NCI-H2196 treated with DMSO at 0.1 percent for 48 hours (cell line): Measurements from ENCODE around the gene DCTN4.
A peak's percentile ranks its signal among the peaks of the same experiment; 100 is the strongest.
"Not testable (repeated sequence)": the region's sequence is repeated elsewhere in the genome, so short reads cannot be mapped to it uniquely, and the experiment has no call there.

Experiments used
- DNase-seq: peaks from one replicate; lab custom pipeline; 2025; ENCODE audit not compliant: unreplicated experiment; lab: John Stamatoyannopoulos, UW

Gene DCTN4

DNA sequence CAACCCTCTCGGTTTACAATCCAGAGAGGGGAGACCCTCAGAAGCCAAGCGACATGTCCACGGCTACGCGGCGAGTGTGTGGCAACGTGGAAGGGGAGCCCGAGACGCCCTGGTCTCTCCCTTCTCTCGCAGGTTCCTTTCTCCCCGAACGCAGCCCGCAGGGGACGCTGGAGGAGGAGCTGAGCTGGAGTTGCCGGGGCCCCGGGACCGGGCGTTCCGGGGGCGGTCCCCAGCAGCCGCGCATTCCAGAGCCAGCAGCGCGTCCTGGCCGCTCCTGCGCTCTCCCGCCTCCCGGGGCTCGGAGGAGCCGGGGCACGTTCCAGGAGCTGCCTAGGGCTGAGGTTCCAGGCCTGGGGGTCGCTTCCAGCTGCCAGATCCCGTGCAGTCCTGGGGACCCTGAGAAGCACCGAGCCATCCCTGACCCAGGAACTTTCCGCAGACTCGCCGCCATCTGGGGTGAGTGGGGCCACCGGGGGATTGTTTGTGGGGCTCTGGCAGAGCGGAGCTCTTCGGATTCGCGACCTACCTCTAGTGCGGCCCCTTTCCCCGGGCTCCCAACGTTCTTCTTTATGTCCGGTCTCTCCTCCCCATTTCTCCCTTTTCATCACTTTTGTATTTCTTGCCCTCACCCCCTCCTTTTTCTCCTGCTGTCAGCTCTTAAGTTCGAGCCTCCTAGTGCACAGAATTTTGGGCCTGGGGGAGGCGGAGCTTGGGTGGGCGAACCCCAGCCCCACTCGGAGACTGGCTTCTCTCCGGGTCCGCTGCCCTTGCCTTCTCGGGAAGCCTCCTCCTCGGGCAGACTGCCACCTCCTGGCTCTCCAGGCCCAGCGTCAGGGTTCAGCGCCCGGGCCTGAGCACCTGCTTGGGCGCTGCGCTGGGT is 19.9 kb upstream of the DCTN4 start, which contains the start of gene SMIM3:
Gene SMIM3, plus strand, starts transcription at position 241 of the 880 bp plus-strand sequence. CDS start 16,684 bp downstream, outside the sequence.
- peak; percentile 38 for DNase-seq

DNA sequence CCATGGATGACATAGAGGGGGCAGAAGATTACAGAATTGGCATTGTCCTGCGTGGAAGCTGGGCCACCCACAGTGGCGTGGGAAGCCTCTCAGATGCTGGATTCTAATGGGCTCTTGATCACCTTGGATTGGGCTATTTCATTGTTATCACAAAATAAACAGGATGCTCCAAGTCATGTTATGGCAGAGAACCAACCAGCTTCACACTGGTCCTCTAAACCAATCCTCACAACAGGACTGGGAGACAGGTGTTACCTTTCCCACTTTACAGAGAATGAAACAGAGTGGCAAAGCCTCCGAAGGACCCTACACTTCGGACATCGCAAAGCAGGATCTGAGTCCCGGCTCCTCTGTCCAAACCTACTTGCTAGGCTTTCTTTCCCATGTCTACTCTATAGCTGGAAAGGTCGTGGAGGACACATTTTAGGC is 19.3 kb upstream of the DCTN4 start:
- DNase-seq: no peak

DNA sequence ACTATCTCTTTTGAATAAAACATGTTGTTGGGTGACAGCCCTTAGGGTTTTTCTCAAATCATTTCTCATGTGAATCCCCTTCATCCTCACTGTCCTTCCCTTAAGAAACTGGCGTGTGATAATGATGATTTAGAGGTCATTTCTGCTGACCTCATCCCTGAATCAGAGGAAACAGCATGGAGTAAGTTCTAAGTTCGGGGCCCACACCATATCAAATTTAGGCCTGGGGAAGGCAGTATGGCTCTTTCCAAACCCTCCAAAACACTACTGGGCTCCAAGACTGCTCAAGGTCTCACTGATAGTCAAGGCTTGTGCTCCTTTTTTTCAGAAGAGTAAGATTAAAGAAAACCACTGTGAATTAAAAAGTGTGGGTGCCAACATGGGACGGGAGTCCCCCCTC is 18.9 kb upstream of the DCTN4 start:
- DNase-seq: no peak

DNA sequence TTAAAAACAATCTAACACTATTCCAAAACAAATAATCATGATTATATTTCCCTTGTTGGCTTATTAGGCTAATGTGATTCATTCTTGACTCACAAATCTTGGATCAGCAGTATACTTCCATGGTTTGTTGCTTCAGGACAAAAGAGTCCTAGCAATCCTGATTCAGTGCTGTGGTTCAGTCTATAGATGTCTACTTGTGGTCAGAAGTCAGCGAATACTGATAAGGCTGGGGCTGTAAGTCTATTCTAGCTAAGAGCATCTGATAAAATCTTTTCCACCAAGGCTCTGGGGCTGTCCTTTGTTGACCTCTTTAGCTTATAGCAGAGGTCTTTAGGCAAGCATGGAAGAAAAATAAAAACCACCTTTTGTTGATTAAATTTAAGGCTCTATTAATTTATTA is 15.3 kb upstream of the DCTN4 start:
- DNase-seq: no peak

DNA sequence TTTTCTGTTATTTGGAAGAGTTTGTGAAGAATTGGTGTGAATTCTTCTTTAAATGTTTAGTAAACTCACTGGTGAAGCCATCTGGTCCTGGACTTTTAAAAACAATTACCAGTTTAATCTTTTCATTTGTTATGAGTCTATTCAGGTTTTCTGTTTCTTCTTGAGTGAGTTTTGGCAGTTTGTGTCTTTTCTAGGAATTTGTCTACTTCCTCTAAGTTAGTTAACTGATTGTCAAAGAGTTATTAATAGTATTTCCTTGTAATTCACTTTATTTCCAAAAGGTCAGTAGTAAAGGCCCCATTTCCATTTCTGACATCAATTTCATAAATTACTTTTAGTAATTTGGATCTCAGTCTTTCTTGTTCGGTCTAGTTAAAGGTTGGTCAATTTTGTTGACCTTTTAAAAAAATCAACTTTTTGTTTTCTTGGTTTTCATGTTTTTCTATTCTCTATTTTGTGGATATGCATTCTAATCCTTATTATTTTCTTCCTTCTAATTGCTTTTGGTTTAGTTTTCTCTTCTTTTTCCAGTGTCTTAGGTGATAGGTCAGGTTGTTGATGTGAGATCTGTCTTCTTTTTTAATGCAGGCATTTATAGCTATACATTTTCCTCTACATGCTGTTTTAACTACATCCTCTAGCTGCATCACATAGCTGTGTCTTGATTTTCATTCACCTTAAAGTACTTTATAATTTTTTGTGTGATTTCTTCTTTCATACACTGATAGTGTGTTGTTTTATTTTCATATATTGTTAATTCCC is 12.4 kb upstream of the DCTN4 start:
- DNase-seq: no peak

DNA sequence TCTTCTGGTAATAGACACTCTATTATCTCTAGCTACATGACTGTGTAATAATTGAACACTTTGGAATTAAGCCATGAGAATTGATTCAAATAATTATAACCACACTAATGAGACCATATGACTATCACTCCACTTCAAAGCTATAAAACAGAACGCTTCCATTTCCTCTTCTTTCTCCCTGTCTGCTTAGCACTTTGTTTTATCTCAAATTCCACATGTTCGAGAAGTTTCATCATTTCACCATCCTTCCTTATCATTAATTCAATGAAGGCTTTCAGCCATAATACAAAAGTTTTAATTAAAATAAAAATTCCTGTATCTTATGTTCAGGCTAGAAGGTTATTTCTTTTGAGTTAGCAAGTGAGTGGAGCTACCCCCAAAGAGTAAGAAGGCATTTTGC is 7.4 kb upstream of the DCTN4 start:
- no peak for DNase-seq

DNA sequence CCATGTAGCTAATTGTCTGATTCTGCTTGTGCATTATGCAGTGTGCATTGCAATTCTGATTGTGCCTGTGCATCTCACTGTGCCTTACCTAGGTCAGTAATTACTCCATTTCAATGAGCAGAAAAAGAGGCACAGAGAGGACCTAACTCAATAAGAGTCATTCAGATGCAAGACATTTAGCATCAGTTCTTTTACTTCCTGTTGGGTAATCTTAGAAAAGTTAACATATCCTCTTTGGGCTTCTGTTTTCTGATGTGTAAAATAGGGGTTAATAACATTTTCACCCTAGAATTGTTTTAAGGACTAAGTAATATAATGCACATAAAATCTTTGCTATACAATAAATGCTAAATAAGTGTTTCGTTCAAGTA is 7.0 kb upstream of the DCTN4 start:
- DNase-seq: no peak

DNA sequence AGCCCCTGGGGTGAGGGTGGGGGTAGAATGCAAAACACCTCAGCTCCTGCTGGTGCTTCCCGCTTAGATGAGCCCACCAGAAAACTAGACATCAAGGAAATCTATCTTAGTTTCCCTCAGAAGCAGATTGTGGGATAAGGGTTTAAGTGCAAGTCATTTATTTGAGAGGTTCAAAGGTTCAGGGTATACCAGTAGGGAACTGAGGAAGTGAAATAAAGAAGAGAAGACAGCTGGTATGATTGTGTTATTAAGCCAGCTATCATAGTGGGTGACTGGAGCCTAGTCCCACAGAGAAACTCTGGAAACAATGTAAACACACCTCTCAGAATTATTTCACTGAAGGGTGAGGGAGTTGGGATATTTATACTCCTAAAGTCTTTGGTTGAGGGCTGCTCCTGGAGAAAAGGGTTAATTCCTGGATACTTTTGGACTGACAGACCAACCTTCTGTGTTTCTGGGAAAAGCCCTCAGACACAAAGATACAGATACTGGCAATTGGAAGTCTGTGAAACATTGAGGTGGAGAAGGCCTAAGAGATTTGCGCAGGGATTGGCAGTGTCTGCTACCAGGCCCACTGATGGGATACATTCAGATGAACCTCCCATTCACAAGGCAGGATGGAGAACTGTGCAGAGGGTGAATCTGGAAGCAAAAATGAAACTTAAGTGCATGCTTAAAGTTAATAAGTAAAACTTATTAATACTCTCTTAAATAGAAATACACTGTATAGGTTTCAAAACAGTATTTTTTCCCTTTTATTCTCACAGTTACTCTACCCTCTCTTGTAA is 6.4 kb upstream of the DCTN4 start:
- no peak for DNase-seq

DNA sequence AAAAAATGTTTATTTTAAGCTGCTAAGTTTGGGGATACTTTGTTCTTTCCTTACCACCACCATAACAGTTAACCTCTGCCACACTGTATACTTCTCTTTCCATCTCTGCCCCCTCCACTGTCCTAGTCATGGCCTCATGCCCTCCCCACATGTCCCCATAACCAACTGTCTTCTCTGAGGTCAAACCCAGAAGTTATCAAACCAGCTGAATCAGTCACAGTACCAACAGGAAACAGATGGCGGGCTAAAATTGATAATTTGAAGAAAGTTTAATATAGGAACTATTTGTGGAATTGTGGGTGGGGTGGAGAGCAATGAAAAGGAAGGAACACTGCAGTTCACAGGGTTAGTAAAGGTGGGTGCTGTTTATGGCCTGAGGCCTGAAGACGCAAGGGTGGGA is 5.7 kb upstream of the DCTN4 start:
- no peak for DNase-seq

DNA sequence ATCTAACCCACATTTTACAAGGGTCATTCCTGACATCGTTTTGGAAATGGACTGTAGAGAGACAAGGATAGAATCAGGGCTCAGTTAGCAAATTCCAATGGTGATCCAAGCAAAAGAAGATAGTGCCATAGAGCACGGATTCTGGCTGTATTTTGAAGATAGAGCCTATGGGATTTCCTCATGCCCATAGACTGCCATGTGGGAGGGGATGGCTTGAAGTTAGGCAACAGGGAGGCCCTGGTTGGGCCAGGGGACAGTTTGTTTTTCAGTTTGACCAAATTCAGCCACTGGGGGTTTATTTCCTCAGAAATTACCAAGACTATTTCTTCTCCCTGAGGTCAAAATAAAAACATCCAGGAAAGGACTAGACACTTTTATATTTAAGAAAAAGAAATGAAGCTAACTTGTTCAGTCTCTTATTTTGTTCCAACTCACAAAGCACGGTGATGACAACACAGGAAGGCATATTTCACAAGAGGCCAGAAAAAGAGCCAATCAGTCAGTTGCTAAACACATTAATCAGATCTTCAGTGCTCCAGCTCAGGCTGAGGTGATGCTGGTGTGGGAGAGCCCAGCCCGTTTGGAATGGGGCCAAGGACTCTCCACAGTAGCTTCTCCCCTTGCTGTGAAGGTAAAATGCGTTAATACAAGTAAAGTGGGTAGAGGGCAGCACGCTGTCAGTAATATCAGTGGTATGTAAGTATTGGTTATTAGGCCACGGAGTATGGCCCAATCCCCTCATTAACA is 4.4 kb upstream of the DCTN4 start:
- DNase-seq: peak; percentile 44

DNA sequence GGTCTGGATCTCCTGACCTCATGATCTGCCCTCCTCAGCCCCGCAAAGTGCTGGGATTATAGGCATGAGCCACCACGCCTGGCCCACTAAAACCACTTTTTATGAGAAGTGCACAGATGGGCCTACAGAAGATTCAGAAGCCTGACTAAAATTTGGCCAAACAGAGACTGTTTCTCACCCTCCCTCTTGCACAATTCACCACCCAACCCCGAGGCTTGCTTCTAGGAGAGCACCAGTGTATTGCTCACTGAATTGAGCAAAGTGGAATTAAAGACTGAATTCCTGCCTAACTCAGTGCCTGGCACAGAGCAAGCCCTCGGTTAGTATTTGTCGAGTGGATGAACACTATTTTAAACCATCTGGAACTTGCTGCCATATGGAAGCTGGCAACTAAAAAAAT is 3.4 kb upstream of the DCTN4 start:
- DNase-seq: no peak

DNA sequence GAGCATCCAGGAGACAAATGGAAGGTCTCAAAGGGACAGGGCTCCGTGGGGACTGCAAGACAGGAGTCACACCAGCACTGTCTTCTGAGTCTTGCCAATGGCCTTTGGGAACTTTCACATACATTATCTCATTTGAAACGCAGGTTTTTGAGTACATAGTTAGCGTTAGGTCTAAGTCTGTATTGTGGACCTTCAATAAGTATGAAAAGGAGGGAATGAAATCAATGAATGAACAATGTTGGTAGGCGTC is 442 bp upstream of the DCTN4 start:
- no peak for DNase-seq

DNA sequence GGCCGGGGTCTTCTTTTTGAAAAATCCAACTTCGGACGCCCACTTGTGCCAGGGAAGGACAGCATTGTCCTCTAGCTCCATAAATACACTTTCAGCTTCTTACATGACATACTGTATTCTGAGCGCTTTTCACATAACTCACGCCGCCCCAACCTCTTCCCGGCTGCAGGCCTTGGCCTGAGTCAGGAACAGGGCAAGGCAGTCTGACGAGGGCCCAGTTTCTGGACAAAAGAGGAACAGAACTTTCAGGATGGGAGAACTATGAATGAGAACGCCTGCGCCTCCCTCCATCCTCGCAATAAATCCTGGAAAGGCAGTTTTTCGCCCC is 650 bp downstream of the DCTN4 start:
- DNase-seq: no peak

DNA sequence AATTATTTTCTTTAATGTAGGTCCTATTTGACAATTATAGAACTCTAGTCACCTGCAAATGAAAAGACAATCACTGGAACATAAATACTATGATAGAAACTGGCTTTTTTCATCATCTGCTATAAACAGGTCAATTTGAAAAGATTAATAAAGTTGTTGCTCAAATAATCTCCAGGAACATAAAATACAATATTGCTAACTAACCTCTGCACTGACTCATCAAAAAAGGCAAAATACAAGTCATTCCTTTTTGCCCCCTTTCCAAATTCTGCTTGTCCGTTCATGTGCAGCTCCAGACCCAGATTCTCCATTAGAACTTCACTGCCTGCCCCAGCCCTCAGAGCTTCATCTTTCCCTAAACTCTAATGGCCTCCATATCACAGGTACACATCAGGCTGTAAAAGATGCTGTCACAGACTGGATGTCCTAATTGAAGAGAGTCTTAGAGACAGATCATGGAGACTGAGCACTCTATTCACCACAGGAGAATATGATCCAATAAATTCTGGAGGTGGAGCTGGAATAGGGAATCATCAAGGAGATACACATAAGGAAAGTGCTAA is 1.6 kb downstream of the DCTN4 start:
- DNase-seq: no peak

DNA sequence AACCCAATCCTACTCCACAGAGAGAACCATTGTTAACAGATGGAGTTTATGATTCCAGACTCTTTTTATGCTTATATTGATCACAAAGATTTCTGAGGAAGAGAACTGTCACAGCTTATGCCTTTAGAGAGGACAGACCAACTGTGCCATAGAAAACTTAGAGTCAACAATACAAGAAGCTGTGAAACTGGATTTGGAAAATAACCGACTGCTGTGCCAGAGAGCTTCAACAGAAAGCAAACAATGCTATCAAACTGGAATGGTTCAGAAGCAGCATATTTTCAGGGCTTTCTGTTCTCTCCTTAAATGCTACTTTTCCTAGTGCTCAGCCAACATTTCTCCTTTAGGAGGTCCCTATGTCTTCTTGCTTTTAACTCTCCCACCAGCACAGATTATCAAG is 5.0 kb downstream of the DCTN4 start:
- DNase-seq: no peak

DNA sequence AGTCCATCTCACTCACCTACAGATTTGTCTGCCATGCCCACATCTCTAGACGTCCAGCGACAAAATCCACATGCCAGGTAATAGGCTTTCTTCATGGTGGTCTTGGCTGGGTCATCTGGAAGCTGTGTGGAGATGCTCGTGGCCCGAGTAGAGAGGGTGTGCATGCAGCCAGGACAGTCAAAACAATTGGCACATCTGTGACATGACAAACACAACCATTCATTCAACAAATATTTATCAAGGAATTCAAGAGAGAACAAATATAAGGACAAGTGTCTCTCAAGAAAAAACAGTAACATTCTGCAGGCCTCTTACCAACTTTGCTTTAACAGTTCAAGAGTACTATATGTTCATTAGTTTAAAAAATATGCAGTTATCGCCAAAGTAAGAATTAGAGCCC is 5.4 kb downstream of the DCTN4 start:
- no peak for DNase-seq

DNA sequence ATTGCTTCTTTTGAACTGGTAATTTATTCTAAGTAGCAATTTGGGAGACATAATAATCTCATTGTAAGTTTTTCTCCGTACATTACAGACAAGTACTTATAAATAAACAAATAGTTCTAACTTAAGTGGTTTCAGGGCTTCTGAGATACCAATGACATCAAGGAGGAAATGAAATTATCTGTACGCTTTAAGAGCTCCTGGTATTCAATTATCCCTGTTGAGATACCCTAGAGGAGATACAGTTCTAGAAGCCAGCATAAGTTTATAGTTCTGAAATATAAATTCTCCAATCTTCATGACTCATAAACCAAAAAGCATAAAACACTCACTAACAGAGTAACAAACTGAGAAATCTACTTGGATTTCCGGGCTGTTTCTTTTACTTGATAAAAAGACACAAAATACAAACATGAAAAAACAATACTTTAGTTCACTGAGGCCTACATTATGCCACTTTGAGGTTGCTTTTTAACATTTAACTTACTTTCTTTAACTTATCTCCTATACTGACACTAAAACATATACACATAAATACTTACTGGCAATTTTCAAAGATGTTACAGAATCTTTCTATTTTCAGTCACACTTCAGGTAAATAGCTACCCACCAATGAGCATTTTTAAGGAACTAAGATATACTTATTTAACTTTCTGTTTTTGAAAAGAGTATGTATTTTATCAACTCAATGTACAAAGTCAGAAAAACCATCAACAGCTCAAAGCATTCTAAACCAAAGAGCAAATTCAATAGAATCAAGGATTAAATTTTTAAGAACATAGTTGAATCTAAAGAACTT is 7.5 kb downstream of the DCTN4 start:
- DNase-seq: no peak

DNA sequence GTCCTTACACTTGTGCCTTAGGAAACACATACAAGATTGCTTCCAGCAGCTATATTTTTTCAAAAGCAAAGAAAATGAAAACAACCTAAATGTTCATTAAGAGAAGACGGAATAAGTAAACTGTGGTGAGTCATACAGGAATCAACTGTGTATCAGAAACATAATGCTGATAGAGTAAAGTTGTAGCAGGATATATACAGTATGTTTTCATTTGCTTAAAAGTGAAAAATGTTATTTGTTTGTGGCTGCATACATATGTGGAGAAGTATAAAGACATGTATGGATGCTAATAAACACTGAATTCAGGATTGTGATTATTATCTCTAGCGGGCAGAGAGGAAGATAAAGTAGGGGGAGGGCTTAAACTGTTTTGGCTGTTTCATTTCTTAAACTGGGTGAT is 8.3 kb downstream of the DCTN4 start:
- no peak for DNase-seq

DNA sequence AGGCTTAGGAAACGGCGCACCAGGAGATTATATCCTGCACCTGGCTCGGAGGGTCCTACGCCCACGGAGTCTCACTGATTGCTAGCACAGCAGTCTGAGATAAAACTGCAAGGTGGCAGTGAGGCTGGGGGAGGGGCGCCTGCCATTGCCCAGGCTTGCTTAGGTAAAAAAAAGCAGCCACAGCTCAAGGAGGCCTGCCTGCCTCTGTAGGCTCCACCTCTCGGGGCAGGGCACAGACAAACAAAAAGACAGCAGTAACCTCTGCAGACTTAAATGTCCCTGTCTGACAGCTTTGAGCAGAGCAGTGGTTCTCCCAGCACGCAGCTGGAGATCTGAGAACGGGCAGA is 15.7 kb downstream of the DCTN4 start:
- DNase-seq: not testable (repeated sequence)

DNA sequence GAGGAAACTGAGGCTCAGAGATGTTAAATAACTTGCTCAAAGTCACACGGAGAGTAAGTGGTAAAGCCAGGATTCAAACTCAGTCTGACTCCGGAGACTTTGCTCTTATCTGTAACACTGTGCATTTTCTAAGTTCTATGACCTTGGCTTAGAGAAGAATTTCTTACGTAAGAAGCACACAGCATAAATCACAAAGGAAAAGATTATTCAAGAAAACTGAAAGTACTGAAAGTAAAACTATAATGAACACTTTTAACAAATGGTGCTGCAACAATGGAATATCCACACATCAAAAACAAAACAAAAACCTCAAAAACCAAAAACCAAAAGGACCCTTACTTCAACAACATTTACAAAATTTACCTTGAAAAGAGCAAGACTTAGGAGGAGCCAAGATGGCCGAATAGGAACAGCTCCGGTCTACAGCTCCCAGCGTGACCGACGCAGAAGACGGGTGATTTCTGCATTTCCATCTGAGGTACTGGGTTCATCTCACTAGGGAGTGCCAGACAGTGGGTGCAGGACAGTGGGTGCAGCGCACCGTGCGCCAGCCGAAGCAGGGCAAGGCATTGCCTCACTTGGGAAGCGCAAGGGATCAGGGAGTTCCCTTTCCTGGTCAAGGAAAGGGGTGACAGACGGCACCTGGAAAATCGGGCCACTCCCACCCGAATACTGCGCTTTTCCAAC is 16.2 kb downstream of the DCTN4 start:
- DNase-seq: not testable (repeated sequence)
